DND-41 (cell line): Measurements from ENCODE around the gene KRTAP5-6.

Experiments used
- CTCF ChIP-seq: IDR thresholded peaks from 2 replicates; pipeline ENCODE4 v1.5.1; 2012; ENCODE audit warnings: borderline replicate concordance, low read length, moderate library complexity, mild to moderate bottlenecking; ENCODE audit not compliant: poor library complexity, severe bottlenecking; ENCODE audit errors: extremely low read depth
- EZH2 ChIP-seq: IDR thresholded peaks from 3 replicates; pipeline ENCODE4 v1.6.1; 2012; ENCODE audit warnings: borderline replicate concordance, low read depth, mild to moderate bottlenecking, moderate library complexity, low read length, inconsistent platforms; ENCODE audit not compliant: severe bottlenecking

- TF ChIP-seq CTCF (no peak), EZH2 (no peak)
Observed at GRCh38 chr11:1727096-1727690, 30.2 kb downstream of the KRTAP5-6 start.
